Upper lobe of right lung (tissue), 1 donor: ENCODE results near the gene LRCH4. TPM values are rescaled to one million over a fixed set of nuclear protein-coding genes. Genes with fewer than 3 reads are reported as not detected.
"Not testable (repeated sequence)": the region's sequence is repeated elsewhere in the genome, so short reads cannot be mapped to it uniquely, and the experiment has no call there.

Experiments used
- ATAC-seq: fragments of 200-7000 bp; cut with Tn5 transposase; one replicate; pipeline ENCODE4 v1.9.1; 2020; ENCODE audit warnings: mild to moderate bottlenecking, moderate library complexity
- DNase-seq: peaks from one replicate; pipeline ENCODE4 v3.0.0-alpha.2; 2020
- H3K27ac ChIP-seq: fragments of 200-600 bp; one replicate; pipeline ENCODE4 v1.8.0; 2022
- H3K27me3 ChIP-seq: fragments of 200-600 bp; one replicate; pipeline ENCODE4 v1.8.0; 2022; ENCODE audit warnings: mild to moderate bottlenecking
- H3K36me3 ChIP-seq: fragments of 200-600 bp; one replicate; pipeline ENCODE4 v1.8.0; 2022
- H3K4me1 ChIP-seq: fragments of 200-600 bp; one replicate; pipeline ENCODE4 v1.8.0; 2022
- H3K4me3 ChIP-seq: fragments of 200-600 bp; one replicate; pipeline ENCODE4 v1.8.0; 2022; ENCODE audit warnings: mild to moderate bottlenecking
- H3K9me3 ChIP-seq: fragments of 200-600 bp; one replicate; pipeline ENCODE4 v1.8.0; 2022
- intact Hi-C: fragments of 100-400 bp; cut with DNase I; formaldehyde crosslinking; loops from one replicate; pipeline ENCODE4 v1.11.0; 2022
- total RNA-seq: library from RNA; stranded (reverse); fragmentation: NEBNext Ultra II Directional; extraction: Animal tissue kit (Norgen Biotek cat#: 25700); gene quantifications from one replicate; pipeline ENCODE4 v1.2.1, GENCODE V29; 2021
- TF ChIP-seq, protein P1 (sequence below): fragments of 200-600 bp; IDR thresholded peaks from one replicate; pipeline ENCODE4 v1.8.0; 2022; ENCODE audit warnings: antibody characterized with exemption
- donor health status: DM: no; HTN: yes; CAD: no; lungs with severe emphysema.

Gene LRCH4
- total RNA-seq, 1 donor from 2014 or later, result 88.0 TPM

DNA sequence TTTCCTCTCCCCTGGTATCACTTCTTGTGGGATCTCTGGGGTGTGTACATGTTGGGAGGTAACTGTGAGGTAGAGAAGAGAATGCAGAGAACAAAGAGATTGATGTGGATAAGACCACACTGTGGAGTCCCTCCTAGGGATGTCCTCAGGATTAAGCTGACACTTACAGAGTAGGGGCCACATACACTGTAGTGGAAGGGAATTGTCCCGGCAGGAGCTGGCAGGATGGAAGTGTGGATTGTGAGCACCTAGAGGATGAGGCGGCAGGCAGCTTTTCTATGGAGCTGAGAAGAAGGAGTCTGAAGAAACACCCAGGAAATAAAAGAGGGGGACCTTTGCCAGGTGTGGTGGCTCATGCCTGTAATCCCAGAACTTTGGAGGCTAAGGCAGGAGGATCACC lies 33.4 kb downstream of the LRCH4 start:
- H3K9me3 ChIP-seq, result no peaks in the 10 kb centered on the region
- DNase-seq (no peak), ATAC-seq (no peak)
- H3K27me3 ChIP-seq, result no peaks in the 10 kb centered on the region
- intact Hi-C loops, result no loop called here
- TF ChIP-seq, protein P1, sequence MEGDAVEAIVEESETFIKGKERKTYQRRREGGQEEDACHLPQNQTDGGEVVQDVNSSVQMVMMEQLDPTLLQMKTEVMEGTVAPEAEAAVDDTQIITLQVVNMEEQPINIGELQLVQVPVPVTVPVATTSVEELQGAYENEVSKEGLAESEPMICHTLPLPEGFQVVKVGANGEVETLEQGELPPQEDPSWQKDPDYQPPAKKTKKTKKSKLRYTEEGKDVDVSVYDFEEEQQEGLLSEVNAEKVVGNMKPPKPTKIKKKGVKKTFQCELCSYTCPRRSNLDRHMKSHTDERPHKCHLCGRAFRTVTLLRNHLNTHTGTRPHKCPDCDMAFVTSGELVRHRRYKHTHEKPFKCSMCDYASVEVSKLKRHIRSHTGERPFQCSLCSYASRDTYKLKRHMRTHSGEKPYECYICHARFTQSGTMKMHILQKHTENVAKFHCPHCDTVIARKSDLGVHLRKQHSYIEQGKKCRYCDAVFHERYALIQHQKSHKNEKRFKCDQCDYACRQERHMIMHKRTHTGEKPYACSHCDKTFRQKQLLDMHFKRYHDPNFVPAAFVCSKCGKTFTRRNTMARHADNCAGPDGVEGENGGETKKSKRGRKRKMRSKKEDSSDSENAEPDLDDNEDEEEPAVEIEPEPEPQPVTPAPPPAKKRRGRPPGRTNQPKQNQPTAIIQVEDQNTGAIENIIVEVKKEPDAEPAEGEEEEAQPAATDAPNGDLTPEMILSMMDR, result no peak
- H3K4me1 ChIP-seq, result peaks cover 17% of the 10 kb centered on the region
- peaks cover 41% of the 10 kb centered on the region for H3K36me3 ChIP-seq
- no peak overlapping the region for H3K4me3 ChIP-seq
- no peak overlapping the region for H3K27ac ChIP-seq

DNA sequence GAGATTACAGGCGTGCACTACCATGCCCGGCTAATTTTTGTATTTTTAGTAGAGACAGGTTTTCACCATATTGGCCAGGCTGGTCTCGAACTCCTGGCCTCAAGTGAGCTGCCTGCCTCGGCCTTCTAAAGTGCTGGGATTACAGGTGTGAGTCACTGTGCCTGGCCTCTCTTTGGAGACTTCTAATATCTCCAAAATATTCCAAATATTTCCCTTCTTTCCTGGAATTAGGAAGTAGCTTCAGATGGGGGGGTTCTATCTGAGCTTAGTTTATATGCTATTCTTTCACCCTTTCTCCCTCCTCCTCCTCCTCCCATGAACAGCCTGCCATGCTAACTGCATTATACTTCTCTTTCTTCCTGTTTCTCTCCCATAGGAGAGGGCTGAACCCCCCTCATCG lies 37.5 kb downstream of the LRCH4 start:
- peak overlapping the region; percentile 77 for H3K27ac ChIP-seq
- H3K4me3 ChIP-seq, H3K27me3 ChIP-seq, intact Hi-C loops, H3K9me3 ChIP-seq, ATAC-seq, DNase-seq: not testable (repeated sequence)
- peaks cover 24% of the 10 kb centered on the region for H3K36me3 ChIP-seq
- peaks cover 54% of the 10 kb centered on the region for H3K4me1 ChIP-seq

DNA sequence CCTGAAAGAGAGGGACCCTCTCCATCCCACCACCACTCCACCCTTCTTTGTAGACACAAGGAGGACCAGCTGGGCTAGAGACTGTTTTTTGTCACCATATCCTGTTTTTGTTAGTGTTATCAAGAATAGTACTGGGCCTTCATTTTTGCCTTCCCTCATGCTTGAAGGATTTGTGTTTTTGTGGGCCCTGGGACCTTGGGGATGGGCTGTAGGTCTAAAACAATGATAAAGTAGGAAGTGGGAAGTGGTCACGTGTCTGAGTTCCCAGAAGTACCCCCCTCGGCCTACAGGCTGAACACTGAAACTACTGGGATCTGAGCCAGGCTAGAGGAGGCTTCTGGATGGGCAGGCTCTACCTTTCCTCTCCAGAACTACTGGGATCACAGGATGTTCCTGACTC lies 38.1 kb downstream of the LRCH4 start:
- Histone ChIP-seq H3K27ac (peak overlapping the region; percentile 77), H3K4me3 (no peak overlapping the region), H3K4me1 (peaks cover 54% of the 10 kb centered on the region), H3K36me3 (peaks cover 23% of the 10 kb centered on the region), H3K27me3 (no peaks in the 10 kb centered on the region), H3K9me3 (no peaks in the 10 kb centered on the region)
- ATAC-seq (peak; percentile 62), DNase-seq (no peak)
- TF ChIP-seq, protein P1, result no peak
- intact Hi-C loops, result no loop called here

DNA sequence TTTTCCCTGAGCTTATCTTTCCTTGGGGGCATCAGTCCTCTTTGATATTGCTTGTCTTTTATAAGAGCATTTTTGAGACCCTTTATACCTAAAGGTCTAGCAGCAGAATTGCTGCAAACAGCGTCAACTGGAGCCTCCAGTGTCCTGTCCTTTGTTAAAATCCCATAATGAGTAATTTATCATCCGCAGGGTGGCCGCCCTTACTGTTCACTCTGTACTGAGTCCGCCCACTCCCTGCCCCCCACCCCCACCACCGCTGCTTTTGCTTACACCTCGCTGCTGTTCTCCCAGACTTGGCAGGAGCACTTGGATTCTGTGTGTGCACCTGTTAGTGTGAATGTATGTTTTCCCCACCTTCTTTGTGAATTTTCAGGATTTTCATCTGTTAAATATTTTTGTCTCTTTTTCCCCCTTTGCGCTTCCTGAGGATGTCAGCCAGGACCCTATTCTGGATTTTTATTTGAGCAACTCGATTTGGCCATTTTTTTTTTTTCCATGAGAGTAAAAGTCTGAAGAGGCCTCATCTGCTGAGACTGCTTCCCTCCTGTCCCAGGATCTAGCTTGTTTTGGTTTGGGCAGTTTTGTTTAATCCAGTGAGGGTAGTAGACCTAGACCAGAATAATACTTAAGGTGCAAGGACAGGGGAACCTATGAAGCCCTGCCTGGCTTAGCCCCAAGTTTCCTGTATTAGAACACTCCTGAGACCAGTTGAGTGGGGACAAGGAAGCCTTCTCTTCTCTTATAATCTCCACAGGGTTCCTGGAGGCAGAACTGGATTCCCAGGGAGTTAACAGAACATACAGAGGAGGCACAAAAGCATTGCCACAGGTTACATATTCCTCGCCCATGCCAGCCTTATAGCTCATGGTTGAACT lies 38.8 kb downstream of the LRCH4 start:
- peaks cover 54% of the 10 kb centered on the region for H3K4me1 ChIP-seq
- peaks cover 16% of the 10 kb centered on the region for H3K36me3 ChIP-seq
- H3K27me3 ChIP-seq, result no peaks in the 10 kb centered on the region
- ATAC-seq (peak; percentile 5), DNase-seq (no peak)
- H3K9me3 ChIP-seq, result no peaks in the 10 kb centered on the region
- intact Hi-C loops, result no loop called here
- TF ChIP-seq, protein P1, result no peak
- peak overlapping the region; percentile 77 for H3K27ac ChIP-seq
- H3K4me3 ChIP-seq, result peak overlapping the region; percentile 2

DNA sequence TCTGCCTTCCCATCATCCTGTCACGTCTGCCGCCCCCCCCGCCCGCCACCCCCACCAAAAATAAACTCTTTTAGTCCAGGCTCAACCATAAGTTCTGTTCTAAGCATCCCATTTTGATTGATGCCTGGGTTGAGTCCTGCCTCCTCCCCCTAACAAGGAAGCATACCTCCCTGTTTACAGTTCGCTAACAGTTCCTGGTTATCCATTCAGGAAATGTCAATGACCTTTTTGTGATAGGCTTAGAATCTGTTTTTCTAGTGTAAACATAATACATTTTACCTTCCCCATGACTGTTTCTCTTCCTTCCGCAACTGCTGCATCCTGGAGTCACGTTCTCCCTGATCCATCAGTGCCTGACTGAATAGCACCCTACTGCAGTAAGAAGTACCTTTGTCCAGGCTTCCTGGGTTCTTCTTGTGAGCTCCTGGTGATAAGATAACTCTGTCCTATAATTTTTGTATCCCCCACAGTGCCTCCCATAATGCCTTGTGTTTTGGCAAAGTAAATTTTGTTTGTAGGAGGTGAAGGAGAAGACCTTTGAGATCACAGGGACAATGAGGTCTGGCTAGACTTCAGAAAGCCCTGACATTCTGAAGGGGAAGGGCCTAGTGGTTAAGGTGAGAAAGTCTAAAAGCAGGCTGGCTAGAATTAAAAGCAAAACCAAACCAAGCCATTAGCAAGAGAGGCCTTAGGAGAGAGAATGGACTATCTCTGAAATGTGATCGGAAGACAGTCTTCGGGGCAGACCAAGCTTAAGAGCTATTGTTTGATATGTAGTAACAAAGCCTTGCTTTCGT lies 39.6 kb downstream of the LRCH4 start:
- TF ChIP-seq, protein P1, result no peak
- intact Hi-C loops, result no loop called here
- Histone ChIP-seq H3K9me3 (no peaks in the 10 kb centered on the region), H3K36me3 (peaks cover 9% of the 10 kb centered on the region), H3K27me3 (no peaks in the 10 kb centered on the region), H3K4me1 (peaks cover 54% of the 10 kb centered on the region), H3K27ac (peak overlapping the region; percentile 77), H3K4me3 (peak overlapping the region; percentile 2)
- DNase-seq, result no peak
- peak; percentile 21 for ATAC-seq
